ENCODE data around the gene LRRC40.

The LRRC40 gene

DNA sequence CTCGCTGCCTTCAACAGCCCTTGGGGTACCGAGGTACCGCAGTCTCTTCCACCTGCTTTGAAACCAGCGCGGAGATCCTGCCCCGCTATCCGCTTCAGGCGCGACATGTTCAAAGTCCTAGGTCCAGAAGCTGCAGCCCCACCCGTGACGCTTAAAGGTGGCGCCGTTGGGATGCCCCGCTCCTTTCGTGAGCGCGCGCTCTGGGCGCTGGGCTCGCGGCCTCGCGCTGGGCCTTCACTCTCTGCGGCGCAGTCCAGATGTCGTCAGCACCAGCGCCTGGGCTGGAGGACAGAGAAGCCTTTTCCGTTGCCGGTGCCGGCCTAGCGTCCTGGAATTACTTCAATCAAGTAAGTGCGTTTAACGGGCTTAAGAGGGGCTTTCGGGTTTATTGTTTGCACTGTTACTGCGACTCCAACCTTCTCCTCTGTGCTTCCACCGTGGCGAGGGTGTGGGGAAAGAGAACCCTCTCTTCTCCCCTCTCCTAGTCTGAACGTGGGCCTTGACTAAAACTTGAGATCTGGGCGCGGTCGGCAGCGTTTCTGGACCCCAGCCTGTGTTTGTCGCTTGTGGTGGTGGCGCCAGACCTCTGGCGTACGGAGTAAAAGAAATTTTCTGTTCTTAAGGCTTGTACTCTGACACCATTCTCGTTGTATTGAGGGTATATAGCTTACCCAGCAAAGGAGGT lies at the start of gene LRRC40:
Gene LRRC40, minus strand, starts transcription at position 146 of the 685 bp plus-strand sequence. Its CDS starts 39 bp downstream, at position 107.
- FAIRE-seq, result peak; percentile 98
- TF ChIP-seq POLR2A (IDR thresholded peaks at IDR 0.05; ENCODE audit: low read depth, low read length), result peak; percentile 51; the same call in 1 of the 2 replicates
- DNase-seq (ENCODE audit: insufficient read length, low spot score), result peak; percentile 77

DNA sequence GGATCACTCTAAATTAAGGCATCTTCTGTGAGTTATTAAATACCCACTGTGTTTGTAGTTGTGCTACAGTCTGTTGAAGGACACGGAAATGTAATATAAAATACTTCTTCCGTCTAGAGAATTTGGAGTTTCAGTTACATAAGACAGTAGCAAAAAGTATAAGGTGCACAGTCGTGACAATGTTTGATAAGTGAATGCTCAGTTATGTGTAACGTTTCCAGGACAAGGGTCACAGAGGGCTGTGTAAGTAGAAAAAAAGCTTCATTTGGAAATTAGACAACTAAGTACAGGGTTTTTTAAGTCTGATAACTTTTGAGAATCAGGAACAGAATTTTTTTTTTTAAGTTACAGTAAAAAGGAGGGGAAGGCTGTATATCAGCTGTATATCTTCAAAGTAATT lies 43.4 kb upstream of the LRRC40 start:
- DNase-seq (ENCODE audit: insufficient read length, low spot score), result no peak
- no peak for TF ChIP-seq POLR2A (IDR thresholded peaks at IDR 0.05; ENCODE audit: low read depth, low read length)
- no peak for FAIRE-seq

DNA sequence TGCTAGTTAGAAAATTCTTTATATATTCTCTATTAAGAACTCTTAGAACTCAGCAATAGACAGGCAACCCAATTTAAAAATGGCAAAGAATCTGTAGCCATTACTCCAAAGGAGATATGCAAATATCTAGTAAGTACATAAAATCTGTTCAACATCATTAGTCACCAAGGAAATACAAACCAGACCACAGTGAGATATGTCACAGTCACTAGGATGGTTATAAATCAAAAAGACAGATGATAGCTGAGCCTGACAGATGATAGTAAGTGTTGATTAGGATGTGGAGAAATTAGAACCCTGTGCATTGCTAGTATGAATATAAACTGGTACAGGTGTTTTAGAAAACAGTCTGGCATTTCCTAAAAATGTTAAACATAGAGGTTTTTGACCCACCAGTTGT lies 42.4 kb upstream of the LRRC40 start:
- DNase-seq (ENCODE audit: insufficient read length, low spot score) (no peak), FAIRE-seq (no peak)
- TF ChIP-seq POLR2A (IDR thresholded peaks at IDR 0.05; ENCODE audit: low read depth, low read length), result no peak

DNA sequence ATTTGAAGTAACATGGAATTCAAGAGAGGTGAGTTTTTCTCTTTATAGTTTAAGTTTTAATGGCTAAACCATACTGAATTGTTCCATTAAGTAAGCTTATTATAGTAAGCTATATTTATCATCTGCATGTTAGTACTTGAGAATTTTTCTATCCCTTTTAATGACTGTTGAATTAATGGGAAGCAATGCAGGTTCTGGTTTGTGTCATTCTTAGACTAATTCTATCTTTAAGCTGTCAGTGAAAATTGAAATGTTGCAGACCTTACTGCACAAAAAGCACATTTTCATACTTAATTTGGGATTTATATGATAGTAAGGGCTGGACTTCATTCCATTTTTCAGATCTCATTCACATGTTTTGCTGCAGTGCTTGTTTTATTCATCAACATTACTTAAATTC lies 41.7 kb upstream of the LRRC40 start:
- FAIRE-seq, result no peak

DNA sequence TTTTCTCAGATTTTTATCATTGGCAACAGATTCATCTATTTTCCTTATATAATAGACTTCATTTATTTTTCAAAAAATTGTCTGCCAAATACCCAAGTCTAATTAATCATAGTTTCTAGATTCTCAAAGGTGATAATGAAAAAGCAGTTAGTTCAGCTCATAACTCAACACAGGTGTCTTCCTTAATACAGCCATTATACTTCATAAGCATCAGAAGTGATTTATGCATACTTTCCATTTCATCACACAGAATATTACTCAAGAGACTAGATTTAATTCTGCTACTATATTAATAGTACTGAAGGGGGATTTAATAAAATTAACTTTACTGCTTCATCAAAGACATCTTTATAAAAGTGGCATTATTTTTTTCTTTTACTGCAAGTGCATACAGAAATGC lies 34.6 kb upstream of the LRRC40 start:
- no peak for DNase-seq (ENCODE audit: insufficient read length, low spot score)
- no peak for FAIRE-seq
- TF ChIP-seq POLR2A (IDR thresholded peaks at IDR 0.05; ENCODE audit: low read depth, low read length), result no peak

More for the DNA sequence above, 41.7 kb upstream of the LRRC40 start:
- TF ChIP-seq POLR2A (IDR thresholded peaks at IDR 0.05; ENCODE audit: low read depth, low read length), result no peak
- no peak for DNase-seq (ENCODE audit: insufficient read length, low spot score)

DNA sequence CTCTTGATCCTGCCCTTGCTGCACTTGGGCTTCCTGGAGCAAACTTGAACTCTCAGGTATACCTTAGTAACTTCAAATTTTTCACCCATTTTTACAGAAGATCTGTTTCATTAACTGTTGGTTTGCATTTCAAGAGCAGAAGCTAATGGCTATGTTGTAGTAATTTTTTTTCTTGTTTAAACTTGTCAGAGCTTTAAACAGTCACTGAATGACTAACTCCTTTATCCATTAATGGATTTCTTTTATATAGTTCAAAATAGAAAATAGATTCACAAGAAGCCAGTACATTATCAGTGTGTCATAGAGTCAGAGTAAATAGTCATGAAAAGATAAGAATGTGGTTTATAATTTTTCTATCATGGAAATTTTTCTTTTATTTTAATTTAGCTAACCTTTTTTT lies 29.4 kb upstream of the LRRC40 start:
- TF ChIP-seq POLR2A (IDR thresholded peaks at IDR 0.05; ENCODE audit: low read depth, low read length), result no peak
- FAIRE-seq, result no peak

DNA sequence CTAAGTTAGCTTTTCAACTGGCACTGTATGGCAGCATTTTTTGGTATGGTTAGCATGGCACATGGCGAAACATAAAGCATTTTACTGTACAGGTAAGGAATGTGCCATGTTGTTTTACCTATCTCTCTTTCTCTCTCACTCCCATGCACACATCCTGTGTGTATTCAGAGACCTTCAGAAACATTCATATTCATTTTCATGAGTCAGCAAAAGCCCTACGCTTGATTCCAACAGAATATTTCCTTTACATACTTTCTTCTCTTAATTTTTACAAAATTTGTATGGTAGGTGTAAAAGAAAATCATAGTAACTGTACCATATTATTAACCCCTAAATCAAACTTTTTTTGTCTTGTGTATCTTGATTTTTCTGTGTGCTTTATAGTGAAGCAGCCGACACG lies 26.1 kb upstream of the LRRC40 start:
- no peak for FAIRE-seq
- TF ChIP-seq POLR2A (IDR thresholded peaks at IDR 0.05; ENCODE audit: low read depth, low read length), result no peak
- DNase-seq (ENCODE audit: insufficient read length, low spot score), result no peak

More for the DNA sequence above, 29.4 kb upstream of the LRRC40 start:
- no peak for DNase-seq (ENCODE audit: insufficient read length, low spot score)

DNA sequence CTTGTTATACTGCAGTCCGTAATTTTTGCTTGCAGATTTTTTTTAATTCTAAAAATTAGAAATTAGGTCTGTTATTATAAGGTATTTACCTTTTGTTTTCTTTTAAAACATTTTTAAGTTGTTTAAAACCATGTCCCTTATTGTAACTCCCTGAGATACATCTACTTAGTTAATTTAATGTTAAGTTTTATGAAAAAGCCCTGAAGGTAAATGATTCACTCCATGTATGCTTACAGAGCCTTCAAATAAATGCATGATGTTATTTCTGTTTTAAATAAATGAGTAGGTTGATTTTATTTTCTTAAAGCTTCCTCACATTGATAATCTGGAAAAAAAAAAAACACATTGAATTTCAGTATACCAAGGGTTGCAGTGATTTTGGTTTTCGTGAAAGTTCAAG lies 23.3 kb upstream of the LRRC40 start:
- no peak for DNase-seq (ENCODE audit: insufficient read length, low spot score)
- TF ChIP-seq POLR2A (IDR thresholded peaks at IDR 0.05; ENCODE audit: low read depth, low read length), result no peak
- FAIRE-seq, result no peak

DNA sequence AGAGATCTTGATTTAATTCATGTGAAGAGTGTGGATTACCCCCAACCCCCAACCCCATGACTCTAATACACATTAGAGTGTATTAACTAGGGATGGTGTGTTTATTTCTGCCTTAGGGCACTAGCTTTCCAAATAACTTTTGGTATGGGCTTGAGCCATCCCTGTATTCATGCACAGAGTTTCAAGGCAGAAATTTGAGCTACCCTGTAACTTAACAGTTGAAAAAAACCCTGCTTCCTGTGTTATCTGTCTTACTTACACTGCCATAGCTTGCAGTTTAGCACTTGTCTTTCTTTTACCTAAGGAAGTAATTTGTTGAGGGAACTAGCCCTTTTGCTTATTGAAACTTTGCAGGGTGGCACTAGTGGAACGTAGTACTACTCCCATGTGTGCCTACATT lies 22.1 kb upstream of the LRRC40 start:
- no peak for FAIRE-seq
- no peak for TF ChIP-seq POLR2A (IDR thresholded peaks at IDR 0.05; ENCODE audit: low read depth, low read length)
- DNase-seq (ENCODE audit: insufficient read length, low spot score), result no peak

DNA sequence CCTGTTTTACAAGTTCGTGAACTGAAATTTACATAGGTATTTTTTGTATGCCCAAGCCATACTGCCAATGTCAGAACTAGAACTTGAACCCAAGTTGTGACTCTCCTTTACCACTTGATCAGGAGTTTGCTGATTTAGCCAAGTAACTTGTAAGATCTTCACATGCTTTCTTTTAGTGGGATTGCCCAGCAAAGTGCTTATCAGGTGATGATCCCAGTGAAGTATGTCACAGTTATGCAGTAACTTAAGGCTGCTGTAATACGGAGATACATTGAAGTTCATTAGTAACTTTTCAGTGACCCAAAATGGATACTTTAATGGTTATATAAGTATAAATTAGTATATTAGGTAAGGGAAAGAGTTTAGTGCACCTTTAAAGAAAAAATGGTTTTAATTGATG lies 19.6 kb upstream of the LRRC40 start:
- TF ChIP-seq POLR2A (IDR thresholded peaks at IDR 0.05; ENCODE audit: low read depth, low read length), result no peak
- no peak for FAIRE-seq
- DNase-seq (ENCODE audit: insufficient read length, low spot score), result no peak

DNA sequence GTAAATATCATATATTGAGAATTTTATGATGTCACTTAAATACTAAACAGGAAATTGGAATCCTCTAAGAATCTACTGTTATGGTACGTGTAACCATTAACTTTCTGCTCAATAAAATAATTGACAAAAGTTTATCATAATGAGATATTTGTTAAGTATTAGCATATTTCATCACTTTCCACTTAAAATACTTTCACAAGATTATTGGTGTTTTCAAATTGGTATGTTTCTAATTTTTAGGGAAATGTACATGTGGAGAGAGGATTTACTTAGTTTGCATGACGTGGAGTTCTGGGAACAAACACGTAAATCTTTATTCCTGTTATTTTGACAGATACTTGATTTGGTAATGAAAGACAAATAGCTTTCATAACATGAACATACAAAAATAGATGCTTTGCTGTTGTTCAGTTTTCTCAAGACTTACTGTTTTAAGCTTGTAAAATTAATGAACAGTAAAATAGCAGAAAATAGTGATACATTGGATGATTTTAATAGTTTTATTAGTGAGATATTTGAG lies 17.4 kb upstream of the LRRC40 start:
- DNase-seq (ENCODE audit: insufficient read length, low spot score) (no peak), FAIRE-seq (no peak)
- no peak for TF ChIP-seq POLR2A (IDR thresholded peaks at IDR 0.05; ENCODE audit: low read depth, low read length)

DNA sequence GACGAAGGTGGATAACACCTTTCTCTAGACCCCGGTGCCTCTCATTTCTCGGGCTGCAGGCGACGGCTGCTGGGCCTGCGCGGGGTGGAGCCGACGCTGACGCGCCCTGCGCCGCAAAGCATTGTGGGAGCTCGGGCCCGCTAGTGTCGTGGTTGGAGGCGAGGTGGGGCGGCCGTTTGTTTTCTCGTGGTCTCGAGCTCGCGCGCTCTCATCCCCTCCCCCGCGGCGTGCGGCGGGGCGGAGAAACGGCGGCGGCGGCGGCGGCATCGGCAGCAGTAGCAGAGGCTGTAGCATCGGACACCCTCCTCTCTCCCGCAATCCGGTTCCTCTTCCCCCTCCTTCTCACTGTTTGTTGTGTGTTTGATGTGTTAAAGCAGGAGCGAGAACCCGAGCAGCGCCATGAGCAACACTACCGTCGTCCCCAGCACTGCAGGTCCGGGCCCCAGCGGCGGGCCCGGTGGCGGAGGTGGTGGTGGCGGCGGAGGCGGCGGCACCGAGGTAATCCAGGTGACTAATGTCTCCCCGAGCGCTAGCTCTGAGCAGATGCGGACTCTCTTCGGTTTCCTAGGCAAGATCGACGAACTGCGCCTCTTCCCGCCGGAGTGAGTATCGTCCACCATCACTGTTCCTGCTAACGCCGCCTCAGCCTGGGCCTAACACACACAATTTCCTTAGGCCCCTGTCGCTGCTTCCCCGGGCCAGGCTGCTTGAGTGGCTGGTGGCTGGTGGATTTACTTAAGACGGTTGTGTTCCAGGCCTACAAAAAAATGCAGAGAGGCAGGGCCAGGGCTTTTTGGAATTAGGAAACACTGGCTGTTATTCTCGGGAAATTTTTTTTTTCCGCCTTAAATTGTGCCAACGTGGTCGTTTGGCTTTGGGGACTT lies 16.1 kb upstream of the LRRC40 start, which contains the start of gene SRSF11:
Gene SRSF11, plus strand, starts transcription at position 143 of the 884 bp plus-strand sequence. Its CDS starts 257 bp downstream, at position 400.
- peak; percentile 87 for FAIRE-seq
- DNase-seq (ENCODE audit: insufficient read length, low spot score), result peak; percentile 66
- peak; percentile 41 for TF ChIP-seq POLR2A (IDR thresholded peaks at IDR 0.05; ENCODE audit: low read depth, low read length)

DNA sequence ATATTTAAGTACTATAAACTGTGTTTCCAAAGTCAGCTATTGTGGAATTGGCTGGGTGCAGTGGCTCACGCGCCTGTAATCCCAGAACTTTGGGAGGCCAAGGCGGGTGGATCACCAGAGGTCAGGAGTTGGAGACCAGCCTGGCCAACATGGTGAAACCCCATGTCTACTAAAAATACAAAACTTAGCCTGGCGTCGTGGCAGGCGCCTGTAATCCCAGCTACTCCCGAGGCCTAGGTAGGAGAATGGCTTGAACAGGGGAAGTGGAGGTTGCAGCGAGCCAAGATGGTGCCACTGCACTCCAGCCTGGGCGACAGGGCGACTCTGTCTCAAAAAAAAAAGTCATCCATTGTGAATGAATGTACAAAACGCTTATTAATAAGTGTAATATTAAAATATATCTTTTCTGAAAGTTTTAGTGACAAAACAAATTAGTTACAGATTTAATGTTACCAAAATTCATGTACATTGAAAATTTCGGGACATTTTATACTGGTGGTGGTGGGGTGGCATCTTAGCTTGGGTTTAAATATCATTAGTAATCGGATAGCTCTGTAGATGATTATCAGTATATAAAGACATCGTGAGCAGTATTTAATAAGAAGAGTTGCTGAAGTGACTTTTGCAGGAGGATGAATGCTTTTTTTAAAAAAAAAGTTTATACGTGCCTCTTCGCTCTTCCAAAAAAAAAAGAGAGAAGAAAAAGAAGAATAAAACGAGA lies 15.3 kb upstream of the LRRC40 start:
- no peak for DNase-seq (ENCODE audit: insufficient read length, low spot score)
- TF ChIP-seq POLR2A (IDR thresholded peaks at IDR 0.05; ENCODE audit: low read depth, low read length), result no peak

DNA sequence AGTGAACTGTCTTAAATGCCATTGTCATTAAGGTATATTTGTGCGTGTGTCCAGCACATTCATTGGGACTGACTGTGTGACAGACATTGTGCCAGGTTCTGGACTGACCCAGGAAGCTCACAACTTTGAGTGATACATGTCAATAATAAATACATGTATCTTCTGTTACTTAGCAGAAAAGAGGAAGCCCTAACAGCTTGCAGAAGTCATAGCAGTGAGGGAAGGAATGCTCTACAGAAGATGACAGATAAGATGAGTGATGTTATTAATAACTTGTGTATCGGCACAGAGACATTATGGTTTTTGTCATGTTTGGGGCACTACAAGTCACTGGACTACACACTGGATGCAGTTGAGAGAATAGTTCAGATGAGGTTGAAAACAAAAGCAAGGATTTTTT lies 14.6 kb upstream of the LRRC40 start:
- DNase-seq (ENCODE audit: insufficient read length, low spot score) (no peak), FAIRE-seq (no peak)
- TF ChIP-seq POLR2A (IDR thresholded peaks at IDR 0.05; ENCODE audit: low read depth, low read length), result no peak

More for the DNA sequence above, 15.3 kb upstream of the LRRC40 start:
- no peak for FAIRE-seq

Data from H54 (cell line).